OCI-LY1 (cell line): Measurements from ENCODE around the gene AFAP1.

Experiments used
- EZH2 ChIP-seq: fragments of 200-600 bp; sonication (generic), shearing (Covaris generic); IDR thresholded peaks from 2 replicates; pipeline ENCODE4 v1.8.0; 2017; ENCODE audit warnings: borderline replicate concordance, mixed run types, mild to moderate bottlenecking, antibody characterized with exemption, low read length, moderate library complexity, mixed read lengths
- TF ChIP-seq, protein P1 (sequence below): fragments of 200-600 bp; sonication (generic), shearing (Covaris generic); IDR thresholded peaks from 2 replicates; pipeline ENCODE4 v1.5.1; 2017; ENCODE audit warnings: mild to moderate bottlenecking, antibody characterized with exemption, low read length, moderate library complexity, mixed read lengths

DNA sequence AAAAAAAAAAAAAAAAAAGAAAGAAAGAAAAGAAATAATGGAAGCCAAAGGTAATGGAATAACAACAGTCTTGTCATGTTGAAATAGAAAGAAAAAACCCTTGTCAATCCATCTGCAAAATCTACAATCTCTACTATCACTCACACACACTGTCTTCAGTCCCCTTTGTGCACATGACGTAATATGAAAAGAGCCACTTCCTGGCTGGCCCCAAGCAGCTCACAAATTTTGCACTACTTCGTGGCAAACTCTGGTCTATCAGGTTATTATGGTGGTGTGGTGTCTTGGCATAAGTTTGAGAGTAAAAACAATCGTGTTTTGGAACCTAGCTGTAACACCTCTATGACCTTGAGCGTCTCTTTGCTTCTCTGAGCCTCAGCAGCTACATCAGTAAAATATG lies 8.3 kb upstream of the AFAP1 start:
- TF ChIP-seq, protein P1, sequence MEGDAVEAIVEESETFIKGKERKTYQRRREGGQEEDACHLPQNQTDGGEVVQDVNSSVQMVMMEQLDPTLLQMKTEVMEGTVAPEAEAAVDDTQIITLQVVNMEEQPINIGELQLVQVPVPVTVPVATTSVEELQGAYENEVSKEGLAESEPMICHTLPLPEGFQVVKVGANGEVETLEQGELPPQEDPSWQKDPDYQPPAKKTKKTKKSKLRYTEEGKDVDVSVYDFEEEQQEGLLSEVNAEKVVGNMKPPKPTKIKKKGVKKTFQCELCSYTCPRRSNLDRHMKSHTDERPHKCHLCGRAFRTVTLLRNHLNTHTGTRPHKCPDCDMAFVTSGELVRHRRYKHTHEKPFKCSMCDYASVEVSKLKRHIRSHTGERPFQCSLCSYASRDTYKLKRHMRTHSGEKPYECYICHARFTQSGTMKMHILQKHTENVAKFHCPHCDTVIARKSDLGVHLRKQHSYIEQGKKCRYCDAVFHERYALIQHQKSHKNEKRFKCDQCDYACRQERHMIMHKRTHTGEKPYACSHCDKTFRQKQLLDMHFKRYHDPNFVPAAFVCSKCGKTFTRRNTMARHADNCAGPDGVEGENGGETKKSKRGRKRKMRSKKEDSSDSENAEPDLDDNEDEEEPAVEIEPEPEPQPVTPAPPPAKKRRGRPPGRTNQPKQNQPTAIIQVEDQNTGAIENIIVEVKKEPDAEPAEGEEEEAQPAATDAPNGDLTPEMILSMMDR = no peak
- TF ChIP-seq EZH2 = no peak
